DND-41 (cell line): Measurements from ENCODE around the gene PEX11A.

Experiments used
- ATAC-seq: fragments of 200-7000 bp; cut with Tn5 transposase; 3 replicates; pipeline ENCODE4 v1.9.1; 2021; ENCODE audit warnings: low read depth; ENCODE audit not compliant: insufficient read depth
- DNase-seq: peaks from one replicate; pipeline ENCODE4 v3.0.0-alpha.2; 2020
- H2AFZ ChIP-seq: 2 replicates; pipeline ENCODE4 v1.6.0; 2012; ENCODE audit warnings: low read depth, low read length
- H3K27ac ChIP-seq: 2 replicates; pipeline ENCODE4 v1.5.1; 2012; ENCODE audit warnings: low read length, inconsistent platforms
- H3K27me3 ChIP-seq: fragments of 200-600 bp; sonication (generic); 2 replicates; pipeline ENCODE4 v1.6.0; 2012; ENCODE audit warnings: low read length, mild to moderate bottlenecking, inconsistent platforms; ENCODE audit not compliant: insufficient read depth, poor library complexity
- H3K36me3 ChIP-seq: 2 replicates; pipeline ENCODE4 v1.5.1; 2012; ENCODE audit warnings: low read length, inconsistent platforms; ENCODE audit not compliant: insufficient read depth
- H3K4me1 ChIP-seq: 2 replicates; pipeline ENCODE4 v1.5.1; 2012; ENCODE audit warnings: mild to moderate bottlenecking, low read length; ENCODE audit not compliant: insufficient read depth
- H3K4me2 ChIP-seq: 2 replicates; pipeline ENCODE4 v1.6.0; 2012; ENCODE audit warnings: mild to moderate bottlenecking, moderate library complexity, low read length, inconsistent platforms; ENCODE audit not compliant: insufficient read depth
- H3K4me3 ChIP-seq, 2 experiments: fragments of 200-600 bp in 1 of 2; shearing (Covaris generic) in 1 of 2; 2 replicates each; pipeline ENCODE4 v1.5.1; 2012 to 2016; ENCODE audit warnings: inconsistent platforms in 2 of 2, low read length in 2 of 2, mild to moderate bottlenecking in 2 of 2, low read depth in 1 of 2, moderate library complexity in 1 of 2
- H3K79me2 ChIP-seq: 2 replicates; pipeline ENCODE4 v1.6.0; 2012; ENCODE audit warnings: low read length, inconsistent platforms; ENCODE audit not compliant: insufficient read depth
- H3K9ac ChIP-seq: 2 replicates; pipeline ENCODE4 v1.6.0; 2012; ENCODE audit warnings: low read depth, mild to moderate bottlenecking, inconsistent platforms, low read length, moderate library complexity
- H3K9me3 ChIP-seq: 2 replicates; pipeline ENCODE4 v1.5.1; 2012; ENCODE audit warnings: low read length, moderate library complexity, mild to moderate bottlenecking, inconsistent platforms; ENCODE audit not compliant: insufficient read depth, severe bottlenecking
- H4K20me1 ChIP-seq: 2 replicates; pipeline ENCODE4 v1.6.0; 2012; ENCODE audit warnings: low read length; ENCODE audit not compliant: insufficient read depth
- CTCF ChIP-seq: IDR thresholded peaks from 2 replicates; pipeline ENCODE4 v1.5.1; 2012; ENCODE audit warnings: borderline replicate concordance, low read length, moderate library complexity, mild to moderate bottlenecking; ENCODE audit not compliant: poor library complexity, severe bottlenecking; ENCODE audit errors: extremely low read depth
- EZH2 ChIP-seq: IDR thresholded peaks from 3 replicates; pipeline ENCODE4 v1.6.1; 2012; ENCODE audit warnings: borderline replicate concordance, low read depth, mild to moderate bottlenecking, moderate library complexity, low read length, inconsistent platforms; ENCODE audit not compliant: severe bottlenecking

The PEX11A gene

DNA sequence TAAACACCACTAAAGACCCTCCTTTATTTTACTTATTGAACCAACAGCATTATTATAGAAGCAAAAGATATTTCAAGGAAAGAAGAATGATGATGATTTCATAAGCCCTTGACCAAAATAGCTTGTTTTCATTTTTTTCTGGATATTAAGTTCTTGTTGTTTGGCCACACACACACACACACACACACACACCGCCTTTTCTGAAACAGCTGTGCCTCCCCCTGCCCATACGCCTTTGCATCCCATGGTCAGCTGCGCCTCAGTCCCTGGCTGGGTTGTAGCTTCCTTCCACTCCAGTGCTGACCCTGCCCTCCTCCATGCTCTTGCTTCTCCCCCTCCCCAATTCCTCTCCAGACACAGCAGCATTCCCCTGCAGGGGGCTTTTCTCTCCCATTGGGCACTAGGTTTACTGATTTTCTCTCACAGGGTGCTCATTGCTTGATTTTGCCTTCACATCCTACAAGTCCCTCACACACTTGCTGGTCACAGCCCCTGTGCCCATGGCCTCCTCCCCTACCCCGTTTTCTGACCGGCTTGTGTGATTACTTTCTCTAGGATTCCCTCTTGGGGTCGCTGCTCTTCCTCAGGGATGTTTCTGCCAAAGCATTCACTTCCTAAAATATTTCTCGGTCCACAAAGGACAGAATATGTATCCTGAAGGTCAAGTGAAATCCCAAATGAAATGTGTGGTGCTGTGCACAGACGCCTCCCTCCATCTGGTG, 42.1 kb upstream of the PEX11A start:
- ATAC-seq (no peak), DNase-seq (no peak)
- Histone ChIP-seq H3K9ac (no peak overlapping the region), H3K27me3 (peaks cover 8% of the 10 kb centered on the region), H3K36me3 (no peaks in the 10 kb centered on the region), H2AFZ (no peak overlapping the region), H3K4me1 (no peaks in the 10 kb centered on the region), H3K9me3 (no peaks in the 10 kb centered on the region), H3K4me2 (no peak overlapping the region), H3K79me2 (no peaks in the 10 kb centered on the region), H3K27ac (no peak overlapping the region), H3K4me3 (no peak overlapping the region), H4K20me1 (no peaks in the 10 kb centered on the region)
- TF ChIP-seq CTCF (no peak), EZH2 (no peak)

DNA sequence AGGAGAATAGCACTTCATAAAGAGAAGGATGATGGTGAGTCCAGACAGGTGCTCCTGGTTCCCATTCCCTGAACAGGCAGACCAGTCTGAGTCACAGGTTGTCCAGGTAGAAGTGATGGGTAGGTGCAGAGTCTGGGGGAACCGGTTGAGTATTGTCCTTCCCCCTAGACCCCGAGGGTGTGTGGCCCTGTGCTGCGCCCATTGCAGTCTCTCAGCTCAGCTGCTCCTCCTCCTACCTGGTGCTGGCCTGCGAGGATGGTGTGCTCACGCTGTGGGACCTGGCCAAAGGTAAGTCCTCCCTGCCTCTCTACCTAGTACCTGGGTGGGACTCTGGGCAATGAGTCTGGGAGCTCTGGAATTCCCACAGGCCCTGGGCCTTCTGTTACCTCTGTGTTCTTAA, 40.7 kb upstream of the PEX11A start:
- no peaks in the 10 kb centered on the region for H3K79me2 ChIP-seq
- peaks cover 8% of the 10 kb centered on the region for H3K27me3 ChIP-seq
- DNase-seq (no peak), ATAC-seq (no peak)
- H3K36me3 ChIP-seq = no peaks in the 10 kb centered on the region
- no peak overlapping the region for H2AFZ ChIP-seq
- H3K27ac ChIP-seq = no peak overlapping the region
- no peak overlapping the region for H3K4me2 ChIP-seq
- no peak overlapping the region for H3K9ac ChIP-seq
- no peak for TF ChIP-seq EZH2
- TF ChIP-seq CTCF = no peak
- no peaks in the 10 kb centered on the region for H3K9me3 ChIP-seq
- no peaks in the 10 kb centered on the region for H3K4me1 ChIP-seq
- no peaks in the 10 kb centered on the region for H4K20me1 ChIP-seq
- H3K4me3 ChIP-seq = no peak overlapping the region

- H3K9ac ChIP-seq = no peak overlapping the region
- TF ChIP-seq EZH2 (no peak), CTCF (no peak)
- no peaks in the 10 kb centered on the region for H3K36me3 ChIP-seq
- no peak overlapping the region for H2AFZ ChIP-seq
- H3K4me1 ChIP-seq = no peaks in the 10 kb centered on the region
- H3K4me3 ChIP-seq = no peak overlapping the region
- H3K9me3 ChIP-seq = no peaks in the 10 kb centered on the region
- no peak for ATAC-seq
- no peak overlapping the region for H3K27ac ChIP-seq
- H3K79me2 ChIP-seq = no peaks in the 10 kb centered on the region
- DNase-seq = no peak
- no peaks in the 10 kb centered on the region for H4K20me1 ChIP-seq
- no peak overlapping the region for H3K4me2 ChIP-seq
- H3K27me3 ChIP-seq = no peaks in the 10 kb centered on the region
These were observed 37.7 kb upstream of the PEX11A start for GRCh38 chr15:89728254-89728653.
